GM19238 (cell line): ENCODE results near the gene OR2V2.

ENCODE experiments used
- DNase-seq: peaks from one replicate; pipeline ENCODE4 v3.0.0; 2011; ENCODE audit warnings: low spot score; ENCODE audit not compliant: insufficient read length

The OR2V2 gene

GRCh38 chr5:181205761-181206649, 58.6 kb downstream of the OR2V2 start:
- peak; percentile 16 for DNase-seq

DNA sequence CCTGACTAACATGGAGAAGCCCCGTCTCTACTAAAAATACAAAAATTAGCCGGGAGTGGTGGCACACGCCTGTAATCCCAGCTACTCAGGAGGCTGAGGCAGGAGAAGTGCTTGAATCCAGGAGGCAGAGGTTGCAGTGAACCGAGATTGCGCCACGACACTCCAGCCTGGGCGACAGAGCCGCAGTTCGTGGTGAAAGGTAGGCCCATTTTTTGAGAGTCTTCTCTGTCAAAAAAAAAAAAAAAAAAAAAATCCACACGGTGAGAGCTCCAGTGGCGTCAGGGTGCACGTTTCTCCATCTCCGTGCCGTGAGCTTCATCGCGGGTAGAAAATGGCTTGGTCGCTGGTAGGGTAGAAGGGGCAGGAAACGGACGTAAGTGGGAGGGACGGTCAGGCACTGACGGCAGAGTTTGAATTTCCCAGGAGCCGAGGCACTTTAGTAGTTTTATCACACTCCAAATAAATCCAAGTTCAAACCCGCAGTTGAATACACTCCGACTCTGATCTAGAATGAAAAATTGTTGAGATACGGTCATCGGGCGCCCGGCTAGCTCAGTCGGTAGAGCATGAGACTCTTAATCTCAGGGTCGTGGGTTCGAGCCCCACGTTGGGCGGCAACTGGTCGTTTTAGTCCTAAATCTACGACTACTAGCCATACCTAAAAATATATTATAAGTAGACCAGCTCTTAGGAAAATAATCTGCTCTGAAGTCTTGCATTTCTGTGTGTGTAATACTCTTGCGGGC, 60.0 kb downstream of the OR2V2 start:
- DNase-seq, result no peak

DNA sequence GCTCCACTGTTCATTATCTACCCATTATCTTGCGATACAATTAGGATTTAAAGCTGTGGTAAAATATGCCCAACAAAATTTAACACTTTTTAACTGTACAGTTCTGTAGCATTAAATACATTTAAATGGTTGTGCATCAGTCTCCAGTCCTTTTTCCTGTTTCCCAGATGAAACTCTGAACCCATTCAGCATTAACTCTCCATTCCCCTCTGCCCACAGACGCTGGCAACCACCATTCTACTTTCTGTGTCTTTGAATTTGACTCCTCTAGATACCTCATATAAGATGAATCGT, 60.5 kb downstream of the OR2V2 start:
- DNase-seq, result no peak
